Renal cortex interstitium (tissue), 11 donors: ENCODE data around the gene POU5F2. TPM values are rescaled to one million over a fixed set of nuclear protein-coding genes. Genes with fewer than 3 reads are reported as not detected.
A peak's percentile ranks its signal among the peaks of the same experiment; 100 is the strongest.

Experiments used
- DNase-seq, 11 donors: peaks; one replicate each; pipeline ENCODE4 v3.0.0-alpha.2; 2013; ENCODE audit warnings: low read depth in 9 of 11, low spot score in 4 of 11; ENCODE audit errors: extremely low read depth in 1 of 11
- polyA plus RNA-seq, 3 donors: library from polyadenylated mRNA; unstranded; fragments of 120-200 nt; gene quantifications; one replicate each; pipeline ENCODE4 v1.2.1, GENCODE V29; 2013; ENCODE audit not compliant: insufficient read length in 3 of 3

Gene POU5F2
- polyA plus RNA-seq, 3 donors, result 0.03 to 0.08 (median 0.05) TPM

GRCh38 chr5:93723681-93724080 is 17.7 kb downstream of the POU5F2 start:
- no peak for DNase-seq

- DNase-seq, result no peak
Measured at GRCh38 chr5:93723005-93723404, 18.4 kb downstream of the POU5F2 start.

DNA sequence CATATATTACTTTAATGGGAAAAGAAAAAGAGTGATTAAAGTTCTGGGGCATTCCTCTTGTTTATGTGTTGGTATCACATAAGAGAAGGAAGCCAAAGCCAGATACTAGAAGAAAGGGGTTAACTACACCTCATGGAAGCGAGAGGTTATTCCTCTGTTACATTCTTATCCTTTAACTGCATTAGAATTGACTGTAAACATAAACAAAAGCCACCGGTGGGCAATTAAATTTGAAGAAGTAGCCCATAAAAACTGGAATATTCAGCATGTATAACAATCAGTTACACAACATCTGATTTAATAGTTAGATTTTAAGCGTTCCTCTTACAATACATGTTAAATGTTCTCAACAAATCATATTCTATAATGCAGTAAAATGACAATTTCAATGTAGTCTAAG is 18.8 kb downstream of the POU5F2 start:
- no peak for DNase-seq

GRCh38 chr5:93721511-93721910 is 19.9 kb downstream of the POU5F2 start:
- DNase-seq, result no peak

- DNase-seq, result peak in 1 of 11 donors; percentile 37
Measured at GRCh38 chr5:93721071-93721470, 20.3 kb downstream of the POU5F2 start.

DNA sequence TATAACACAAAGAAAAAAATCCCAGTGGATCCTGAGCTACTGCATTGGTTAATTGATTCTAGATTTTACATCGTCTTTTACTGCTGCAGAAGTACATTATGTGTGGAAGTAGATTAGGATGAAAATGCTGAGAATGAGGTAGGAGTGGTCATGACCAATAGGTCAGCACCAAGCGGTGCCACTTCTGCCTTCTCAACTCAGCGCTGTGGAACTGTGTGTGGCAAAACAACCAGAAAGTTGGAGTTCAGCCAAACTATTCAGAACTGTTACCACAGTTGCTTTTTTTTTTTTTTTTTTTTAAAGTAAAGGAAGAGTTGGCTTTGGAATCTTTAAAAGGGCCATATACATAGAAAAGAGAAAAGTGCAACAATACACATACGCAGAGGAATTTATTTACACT is 24.2 kb downstream of the POU5F2 start:
- DNase-seq, result no peak

- no peak for DNase-seq
Measured at GRCh38 chr5:93716453-93716852, 24.9 kb downstream of the POU5F2 start.

GRCh38 chr5:93715761-93716160 is 25.6 kb downstream of the POU5F2 start:
- no peak for DNase-seq

DNA sequence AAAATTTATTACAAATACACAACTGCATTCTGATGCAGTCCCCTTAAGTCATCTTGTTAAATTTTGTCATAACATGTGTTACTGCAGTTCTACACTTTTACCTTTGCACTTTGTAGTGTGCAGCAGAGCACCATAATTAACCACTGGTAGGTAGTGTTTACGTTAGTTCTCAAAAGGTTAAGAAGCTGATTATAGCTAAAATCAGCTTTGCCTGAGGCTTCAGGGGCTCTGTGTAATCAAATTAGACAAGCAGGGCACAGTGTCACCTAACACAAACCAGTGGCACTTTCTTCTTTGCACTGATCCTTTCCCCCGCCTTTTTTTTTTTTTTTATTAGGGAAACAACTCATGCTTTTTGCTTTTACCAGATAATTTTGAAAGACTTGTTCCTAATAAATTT is 26.1 kb downstream of the POU5F2 start:
- DNase-seq, result no peak

- DNase-seq, result no peak
Measured at GRCh38 chr5:93708442-93708841, 33.0 kb downstream of the POU5F2 start.

DNA sequence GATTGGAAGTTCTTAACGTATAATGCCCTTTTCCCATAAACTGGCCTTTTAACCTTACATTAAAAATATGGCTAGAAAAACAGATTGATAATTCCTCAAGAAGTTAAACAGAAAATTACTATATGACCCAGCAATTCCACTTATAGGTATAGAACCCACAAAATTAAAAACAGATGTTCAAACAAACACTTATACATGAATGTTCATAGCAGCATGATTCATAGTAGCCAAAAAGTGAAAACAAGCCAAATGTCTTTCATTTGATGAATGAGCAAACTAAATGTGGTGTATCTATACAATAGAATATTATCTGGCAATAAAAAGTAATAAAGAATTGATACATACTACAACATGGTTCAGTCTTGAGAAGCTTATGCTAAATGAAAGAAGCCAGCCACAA is 35.5 kb downstream of the POU5F2 start:
- no peak for DNase-seq

DNA sequence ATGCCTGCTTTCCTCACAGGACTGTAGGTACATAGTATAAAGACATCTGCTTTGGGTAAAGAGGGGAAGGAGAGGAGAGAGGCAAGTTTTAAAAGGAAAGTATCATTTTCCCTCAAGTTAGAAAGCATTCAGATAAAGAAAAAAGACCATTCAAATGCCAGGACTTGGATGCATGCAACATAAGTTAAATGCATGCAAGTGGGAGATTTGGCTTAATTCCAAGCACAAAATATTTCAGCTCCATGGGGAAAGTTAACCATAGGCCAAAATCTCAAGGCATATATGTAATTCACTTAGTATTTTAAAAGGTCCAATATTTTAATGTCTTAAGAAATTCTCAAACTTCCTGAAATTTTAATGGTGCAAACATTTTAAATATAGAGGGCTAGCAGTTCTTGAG is 36.4 kb downstream of the POU5F2 start:
- DNase-seq, result no peak

- no peak for DNase-seq
Measured at GRCh38 chr5:93691997-93692396, 49.4 kb downstream of the POU5F2 start.

Other genes starting within 250 kb of the POU5F2 start
- 10 to 100 TPM; 53.1 to 59.6 (median 54.5) TPM for gene NR2F1-AS1, start 160.4 kb downstream of the POU5F2 start, polyA plus RNA-seq
- 100 to 1,000 TPM; 221 to 328 (median 258) TPM for gene NR2F1, start 158.4 kb downstream of the POU5F2 start, polyA plus RNA-seq